PC-3 (cell line): ENCODE measurements around the gene ANXA8L1.
"Not testable (repeated sequence)": the region's sequence is repeated elsewhere in the genome, so short reads cannot be mapped to it uniquely, and the experiment has no call there.

Source experiments
- CTCF ChIP-seq: fragments of 300-600 bp; sonication (generic); conservative IDR thresholded peaks from 2 replicates; pipeline ENCODE4 v1.5.1; 2017; ENCODE audit warnings: antibody characterized with exemption, low read depth, mild to moderate bottlenecking, low read length
- EZH2phosphoT487 ChIP-seq: fragments of 300-600 bp; sonication (generic); IDR thresholded peaks from 2 replicates; pipeline ENCODE4 v1.6.1; 2018; ENCODE audit warnings: mild to moderate bottlenecking, antibody characterized with exemption, low read length, borderline replicate concordance

DNA sequence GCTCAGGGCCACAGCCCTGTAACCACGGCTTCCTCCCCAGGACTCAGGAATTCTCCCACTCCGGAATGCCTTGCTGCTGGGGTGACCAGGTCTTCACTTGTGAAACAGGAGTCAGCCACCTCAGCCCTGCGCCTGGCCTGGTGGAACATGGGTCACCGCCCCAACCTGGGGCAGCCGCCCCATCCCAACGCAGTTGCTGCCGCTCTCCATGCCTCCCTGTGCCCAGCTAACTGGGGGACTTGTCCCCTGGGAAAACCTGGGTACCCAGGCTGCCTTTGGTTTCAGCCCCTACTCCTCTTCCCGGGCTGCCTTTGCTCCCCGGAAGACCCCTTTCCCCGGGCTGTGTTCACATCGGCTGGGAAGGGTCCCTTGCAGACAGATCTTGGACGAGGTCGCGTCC lies 22.2 kb downstream of the ANXA8L1 start:
- TF ChIP-seq CTCF, EZH2phosphoT487: not testable (repeated sequence)
